GM23248 (cell line): ENCODE results near the gene MYLK.
"Not testable (repeated sequence)": the region's sequence is repeated elsewhere in the genome, so short reads cannot be mapped to it uniquely, and the experiment has no call there.

Source experiments
- EZH2 ChIP-seq: fragments of 200-600 bp; sonication (generic); IDR thresholded peaks from 2 replicates; pipeline ENCODE4 v1.6.1; 2018; ENCODE audit warnings: antibody characterized with exemption, mild to moderate bottlenecking; ENCODE audit not compliant: insufficient read depth, poor library complexity, severe bottlenecking
- EZH2phosphoT487 ChIP-seq: fragments of 200-600 bp; sonication (generic); IDR thresholded peaks from 2 replicates; pipeline ENCODE4 v1.6.1; 2018; ENCODE audit warnings: antibody characterized with exemption, moderate library complexity, mild to moderate bottlenecking, low read depth; ENCODE audit not compliant: insufficient read depth

- TF ChIP-seq EZH2, EZH2phosphoT487: not testable (repeated sequence)
Measured at GRCh38 chr3:123717451-123717850, 166.7 kb downstream of the MYLK start.
